ENCODE results near the gene POLR2L.

The POLR2L gene

GRCh38 chr11:853682-854448 lies 11.5 kb upstream of the POLR2L start:
- DNase-seq, result no peak

GRCh38 chr11:852762-853161 lies 10.4 kb upstream of the POLR2L start:
- no peak for DNase-seq

GRCh38 chr11:850775-851763 lies 8.7 kb upstream of the POLR2L start:
- no peak for DNase-seq

- no peak for DNase-seq
Observed at GRCh38 chr11:849951-850774, 7.8 kb upstream of the POLR2L start.

GRCh38 chr11:849104-849824 lies 6.9 kb upstream of the POLR2L start:
- DNase-seq, result no peak

GRCh38 chr11:848380-848931 lies 6.1 kb upstream of the POLR2L start:
- no peak for DNase-seq

- no peak for DNase-seq
Observed at GRCh38 chr11:847876-848275, 5.5 kb upstream of the POLR2L start.

- DNase-seq, result no peak
Observed at GRCh38 chr11:846496-847098, 4.3 kb upstream of the POLR2L start.

- DNase-seq, result no peak
Observed at GRCh38 chr11:845872-846495, 3.7 kb upstream of the POLR2L start.

GRCh38 chr11:844693-845644 lies 2.6 kb upstream of the POLR2L start:
- DNase-seq, result peak; percentile 87

- peak; percentile 96 for DNase-seq
Observed at GRCh38 chr11:843818-844692, 1.7 kb upstream of the POLR2L start.

- no peak for DNase-seq
Observed at GRCh38 chr11:843086-843734, 881 bp upstream of the POLR2L start.

GRCh38 chr11:841981-842369 lies 354 bp downstream of the POLR2L start:
- no peak for DNase-seq

- DNase-seq, result no peak
Observed at GRCh38 chr11:839875-840617, 2.3 kb downstream of the POLR2L start.

- no peak for DNase-seq
Observed at GRCh38 chr11:839280-839623, 3.1 kb downstream of the POLR2L start.

- no peak for DNase-seq
Observed at GRCh38 chr11:838441-839279, 3.7 kb downstream of the POLR2L start.

GRCh38 chr11:837990-838307 lies 4.4 kb downstream of the POLR2L start:
- DNase-seq, result no peak
